Measurements from ENCODE around the gene TUBGCP2.

GRCh38 chr10:133342942-133343341 is 34.3 kb upstream of the TUBGCP2 start:
- TF ChIP-seq EZH2 (IDR thresholded peaks at IDR 0.05) (no peak), POLR2AphosphoS5 (IDR thresholded peaks at IDR 0.05; ENCODE audit: borderline replicate concordance, low read depth, low read length) (no peak), FOXP2 (optimal IDR thresholded peaks at IDR 0.05; ENCODE audit: control extremely low read depth, extremely low read length, insufficient read depth) (no peak)

Measured in SK-N-MC (cell line).